ENCODE measurements around the gene PLXNA1.

Gene PLXNA1

DNA sequence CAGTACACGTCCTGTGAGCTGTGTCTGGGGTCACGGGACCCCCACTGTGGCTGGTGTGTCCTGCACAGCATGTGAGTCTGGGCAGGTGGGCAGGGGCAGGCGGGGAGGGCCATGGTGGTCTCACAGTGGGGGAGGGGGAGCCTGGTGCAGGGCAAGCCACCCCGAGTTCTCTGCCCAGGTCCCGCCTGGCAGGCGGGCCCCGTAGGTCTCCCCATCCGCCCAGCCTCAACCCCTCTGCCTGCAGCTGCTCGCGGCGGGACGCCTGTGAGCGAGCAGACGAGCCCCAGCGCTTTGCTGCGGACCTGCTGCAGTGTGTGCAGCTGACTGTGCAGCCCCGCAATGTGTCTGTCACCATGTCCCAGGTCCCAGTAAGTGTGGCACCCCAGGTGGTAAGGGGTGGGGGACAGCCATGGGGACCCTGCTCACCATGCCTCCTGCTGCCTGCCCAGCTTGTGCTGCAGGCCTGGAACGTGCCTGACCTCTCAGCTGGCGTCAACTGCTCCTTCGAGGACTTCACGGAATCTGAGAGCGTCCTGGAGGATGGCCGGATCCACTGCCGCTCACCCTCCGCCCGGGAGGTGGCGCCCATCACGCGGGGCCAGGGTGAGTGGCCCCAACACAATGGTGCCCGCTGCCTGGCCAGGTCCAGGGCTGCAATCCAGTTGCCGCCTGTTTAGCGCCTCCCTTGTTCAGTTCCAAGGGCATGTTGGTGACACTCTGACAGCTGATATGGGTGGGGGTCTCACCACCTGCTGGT lies 21.9 kb downstream of the PLXNA1 start:
- Histone ChIP-seq H3K36me3 (replicated peaks; ENCODE audit: low read depth, low read length) (no peaks in the 10 kb centered on the region), H3K79me2 (ENCODE audit: low read length) (no peaks in the 10 kb centered on the region), H3K4me3 (ENCODE audit: low read length) (no peak overlapping the region), H3K9ac (ENCODE audit: low read length) (no peak overlapping the region), H2AFZ (ENCODE audit: low read depth, low read length) (no peak overlapping the region), H3K4me1 (ENCODE audit: low read length) (no peaks in the 10 kb centered on the region), H3K4me2 (ENCODE audit: low read length) (no peak overlapping the region), H3K9me3 (ENCODE audit: insufficient read depth, low read length) (no peaks in the 10 kb centered on the region), H4K20me1 (ENCODE audit: insufficient read depth, low read length) (peaks cover 4% of the 10 kb centered on the region; the same call in 1 of the 2 replicates), H3K27me3 (ENCODE audit: low read depth, low read length) (no peaks in the 10 kb centered on the region), H3K27ac (ENCODE audit: low read length) (no peak overlapping the region)
- no peak for TF ChIP-seq EZH2phosphoT487 (IDR thresholded peaks at IDR 0.05; ENCODE audit: low read depth)
- TF ChIP-seq, protein P1, sequence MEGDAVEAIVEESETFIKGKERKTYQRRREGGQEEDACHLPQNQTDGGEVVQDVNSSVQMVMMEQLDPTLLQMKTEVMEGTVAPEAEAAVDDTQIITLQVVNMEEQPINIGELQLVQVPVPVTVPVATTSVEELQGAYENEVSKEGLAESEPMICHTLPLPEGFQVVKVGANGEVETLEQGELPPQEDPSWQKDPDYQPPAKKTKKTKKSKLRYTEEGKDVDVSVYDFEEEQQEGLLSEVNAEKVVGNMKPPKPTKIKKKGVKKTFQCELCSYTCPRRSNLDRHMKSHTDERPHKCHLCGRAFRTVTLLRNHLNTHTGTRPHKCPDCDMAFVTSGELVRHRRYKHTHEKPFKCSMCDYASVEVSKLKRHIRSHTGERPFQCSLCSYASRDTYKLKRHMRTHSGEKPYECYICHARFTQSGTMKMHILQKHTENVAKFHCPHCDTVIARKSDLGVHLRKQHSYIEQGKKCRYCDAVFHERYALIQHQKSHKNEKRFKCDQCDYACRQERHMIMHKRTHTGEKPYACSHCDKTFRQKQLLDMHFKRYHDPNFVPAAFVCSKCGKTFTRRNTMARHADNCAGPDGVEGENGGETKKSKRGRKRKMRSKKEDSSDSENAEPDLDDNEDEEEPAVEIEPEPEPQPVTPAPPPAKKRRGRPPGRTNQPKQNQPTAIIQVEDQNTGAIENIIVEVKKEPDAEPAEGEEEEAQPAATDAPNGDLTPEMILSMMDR (IDR thresholded peaks at IDR 0.05; ENCODE audit: low read depth, low read length) = no peak

DNA sequence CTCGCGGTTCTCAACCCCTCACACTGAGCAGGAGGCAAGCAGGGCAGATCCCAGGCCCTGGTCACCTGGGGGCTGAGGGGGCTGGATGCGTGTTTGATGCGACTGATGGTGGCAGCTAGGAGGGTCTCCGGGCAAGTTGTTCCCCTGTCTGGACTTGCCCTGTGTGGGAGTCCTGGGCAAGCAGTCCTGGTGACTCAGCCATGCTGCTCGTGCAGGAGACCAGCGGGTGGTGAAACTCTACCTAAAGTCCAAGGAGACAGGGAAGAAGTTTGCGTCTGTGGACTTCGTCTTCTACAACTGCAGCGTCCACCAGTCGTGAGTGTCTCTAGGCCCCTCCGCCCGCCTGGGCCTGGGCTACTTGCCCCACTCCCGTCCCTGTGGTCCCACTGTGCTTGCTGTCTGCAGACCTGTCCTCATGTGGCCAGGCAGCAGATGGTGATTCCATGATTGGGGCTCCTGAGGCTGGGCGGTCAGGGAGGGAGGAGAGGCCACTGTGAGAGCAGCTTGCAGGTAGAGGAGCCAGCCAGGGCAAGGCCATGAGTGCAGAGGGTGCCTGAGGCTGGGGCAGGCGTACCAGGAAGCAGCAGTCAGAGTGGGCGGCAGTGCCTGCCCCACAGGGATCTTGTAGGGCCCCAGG lies 23.1 kb downstream of the PLXNA1 start:
- no peaks in the 10 kb centered on the region for H3K9me3 ChIP-seq (ENCODE audit: insufficient read depth, low read length)
- no peak overlapping the region for H2AFZ ChIP-seq (ENCODE audit: low read depth, low read length)
- H3K27me3 ChIP-seq (ENCODE audit: low read depth, low read length) = no peaks in the 10 kb centered on the region
- H3K4me1 ChIP-seq (ENCODE audit: low read length) = no peaks in the 10 kb centered on the region
- no peak overlapping the region for H3K4me3 ChIP-seq (ENCODE audit: low read length)
- H3K36me3 ChIP-seq (replicated peaks; ENCODE audit: low read depth, low read length) = no peaks in the 10 kb centered on the region
- H3K9ac ChIP-seq (ENCODE audit: low read length) = no peak overlapping the region
- no peaks in the 10 kb centered on the region for H3K79me2 ChIP-seq (ENCODE audit: low read length)
- TF ChIP-seq EZH2phosphoT487 (IDR thresholded peaks at IDR 0.05; ENCODE audit: low read depth) = no peak
- TF ChIP-seq, protein P1 (IDR thresholded peaks at IDR 0.05; ENCODE audit: low read depth, low read length) = no peak
- H4K20me1 ChIP-seq (ENCODE audit: insufficient read depth, low read length) = no peaks in the 10 kb centered on the region
- no peak overlapping the region for H3K27ac ChIP-seq (ENCODE audit: low read length)
- H3K4me2 ChIP-seq (ENCODE audit: low read length) = no peak overlapping the region

DNA sequence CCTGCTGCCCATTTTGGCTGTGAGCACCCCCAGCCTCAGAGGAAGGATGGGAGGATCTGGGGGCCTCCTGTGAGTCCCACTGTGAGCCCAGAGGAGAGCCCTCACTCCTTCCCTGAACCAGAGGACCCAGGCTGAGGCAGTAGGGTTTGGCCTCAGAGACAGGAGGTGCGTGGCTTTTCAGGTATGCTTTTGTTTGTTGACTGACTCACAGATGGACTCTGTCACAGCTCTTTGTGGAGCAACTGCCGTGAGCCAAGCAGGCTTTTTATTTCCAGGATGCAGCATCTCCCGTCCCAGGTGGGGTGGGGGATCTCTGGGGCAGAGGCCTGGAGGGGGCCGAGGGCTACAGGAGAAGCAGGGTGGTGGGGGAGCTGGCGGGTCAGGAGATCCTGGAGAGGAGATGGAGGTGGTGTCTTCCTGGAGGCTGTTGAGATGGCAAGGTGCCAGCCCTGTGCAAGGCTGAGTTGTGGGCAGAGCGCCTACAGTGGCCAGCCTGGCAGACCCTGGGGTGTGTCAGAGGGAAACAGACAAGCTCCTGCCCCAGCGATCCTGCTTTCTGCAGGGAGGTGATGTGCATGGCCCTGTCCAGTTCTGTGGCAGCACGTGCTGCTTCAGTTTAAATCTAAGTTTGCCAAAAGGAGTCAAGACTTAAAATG lies 24.0 kb downstream of the PLXNA1 start:
- Histone ChIP-seq H3K4me3 (ENCODE audit: low read length) (no peak overlapping the region), H3K36me3 (replicated peaks; ENCODE audit: low read depth, low read length) (no peaks in the 10 kb centered on the region), H2AFZ (ENCODE audit: low read depth, low read length) (no peak overlapping the region), H3K79me2 (ENCODE audit: low read length) (no peaks in the 10 kb centered on the region), H3K9ac (ENCODE audit: low read length) (no peak overlapping the region), H3K27ac (ENCODE audit: low read length) (no peak overlapping the region), H4K20me1 (ENCODE audit: insufficient read depth, low read length) (no peaks in the 10 kb centered on the region), H3K4me2 (ENCODE audit: low read length) (no peak overlapping the region), H3K9me3 (ENCODE audit: insufficient read depth, low read length) (no peaks in the 10 kb centered on the region), H3K4me1 (ENCODE audit: low read length) (no peaks in the 10 kb centered on the region), H3K27me3 (ENCODE audit: low read depth, low read length) (no peaks in the 10 kb centered on the region)
- TF ChIP-seq, protein P1 (IDR thresholded peaks at IDR 0.05; ENCODE audit: low read depth, low read length) = no peak
- no peak for TF ChIP-seq EZH2phosphoT487 (IDR thresholded peaks at IDR 0.05; ENCODE audit: low read depth)

DNA sequence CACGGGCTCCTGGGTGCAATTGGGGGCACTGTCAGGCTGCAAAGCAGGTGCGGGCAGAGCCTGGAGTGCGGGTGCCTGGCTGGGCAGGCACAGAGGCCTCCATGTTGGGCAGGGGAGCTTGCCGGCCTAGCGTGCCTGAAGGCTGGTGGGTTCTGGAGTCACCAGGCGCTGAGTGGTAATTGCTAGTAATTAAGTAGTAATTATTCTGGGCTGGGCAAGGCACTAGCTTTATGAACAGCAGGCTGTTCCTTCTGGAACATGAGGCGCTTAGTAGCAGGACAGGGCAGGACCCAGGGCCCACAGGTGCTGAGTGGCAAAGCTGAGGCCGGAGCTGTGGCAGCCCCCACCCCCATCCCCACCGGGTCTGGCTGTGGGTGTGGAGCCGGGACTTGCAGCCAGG lies 25.3 kb downstream of the PLXNA1 start:
- no peaks in the 10 kb centered on the region for H3K4me1 ChIP-seq (ENCODE audit: low read length)
- H3K27me3 ChIP-seq (ENCODE audit: low read depth, low read length) = no peaks in the 10 kb centered on the region
- no peaks in the 10 kb centered on the region for H4K20me1 ChIP-seq (ENCODE audit: insufficient read depth, low read length)
- H3K79me2 ChIP-seq (ENCODE audit: low read length) = no peaks in the 10 kb centered on the region
- H3K9ac ChIP-seq (ENCODE audit: low read length) = no peak overlapping the region
- H3K36me3 ChIP-seq (replicated peaks; ENCODE audit: low read depth, low read length) = no peaks in the 10 kb centered on the region
- no peak overlapping the region for H3K4me2 ChIP-seq (ENCODE audit: low read length)
- H3K27ac ChIP-seq (ENCODE audit: low read length) = no peak overlapping the region
- no peaks in the 10 kb centered on the region for H3K9me3 ChIP-seq (ENCODE audit: insufficient read depth, low read length)
- no peak overlapping the region for H2AFZ ChIP-seq (ENCODE audit: low read depth, low read length)
- no peak overlapping the region for H3K4me3 ChIP-seq (ENCODE audit: low read length)
- TF ChIP-seq EZH2phosphoT487 (IDR thresholded peaks at IDR 0.05; ENCODE audit: low read depth) = no peak
- TF ChIP-seq, protein P1 (IDR thresholded peaks at IDR 0.05; ENCODE audit: low read depth, low read length) = no peak
